NB4 (cell line): ENCODE results near the gene LETM1.

Source experiments
- DNase-seq: peaks from one replicate; pipeline ENCODE4 v3.0.0; 2010; ENCODE audit warnings: low read depth
- H3K4me3 ChIP-seq: one replicate; pipeline ENCODE4 v1.5.1; 2011; ENCODE audit warnings: mild to moderate bottlenecking, low read depth, low read length, moderate library complexity
- MYC ChIP-seq: IDR thresholded peaks from 2 replicates; pipeline ENCODE4 v1.6.1; 2011; ENCODE audit warnings: low read depth, low read length
- POLR2A ChIP-seq: IDR thresholded peaks from 2 replicates; pipeline ENCODE4 v1.6.1; 2011; ENCODE audit warnings: mild to moderate bottlenecking; ENCODE audit not compliant: insufficient read length; ENCODE audit errors: extremely low read depth
- TF ChIP-seq, protein P1 (sequence below): IDR thresholded peaks from one replicate; pipeline ENCODE4 v1.5.1; 2012; ENCODE audit warnings: low read depth, low read length
- TF ChIP-seq, protein P2 (sequence below): IDR thresholded peaks from 2 replicates; pipeline ENCODE4 v1.6.1; 2011; ENCODE audit warnings: low read depth, low read length

Gene LETM1

DNA sequence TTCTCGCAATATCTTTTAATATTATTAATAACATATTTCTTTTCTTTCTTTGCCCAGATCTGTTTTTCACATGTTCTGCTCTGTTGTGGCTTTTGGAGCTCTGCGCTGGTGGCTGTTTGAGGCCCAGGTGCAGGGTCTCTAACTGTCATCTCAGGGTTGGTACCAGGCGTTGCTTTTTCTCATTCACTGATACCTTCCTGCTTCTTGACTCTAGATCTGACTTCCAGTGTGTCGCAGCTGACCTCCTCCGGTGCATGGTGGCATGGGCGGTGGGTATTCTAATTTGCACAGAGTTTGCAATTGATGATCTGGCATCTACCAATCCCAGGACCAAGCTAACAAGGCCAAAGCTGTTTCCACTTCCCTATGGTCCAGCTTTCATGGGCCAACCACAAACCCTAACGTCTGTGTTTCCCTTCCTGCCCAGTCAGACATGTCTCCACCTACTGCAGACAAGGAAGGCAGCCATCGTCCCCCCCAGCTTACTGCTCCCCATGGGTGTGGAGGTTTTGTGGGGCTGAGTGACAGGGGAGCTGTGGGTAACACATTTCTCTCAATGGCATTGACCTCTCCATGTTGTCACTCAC, 25.2 kb downstream of the LETM1 start:
- peak; percentile 46 for DNase-seq
- TF ChIP-seq MYC: no peak
- TF ChIP-seq, protein P1, sequence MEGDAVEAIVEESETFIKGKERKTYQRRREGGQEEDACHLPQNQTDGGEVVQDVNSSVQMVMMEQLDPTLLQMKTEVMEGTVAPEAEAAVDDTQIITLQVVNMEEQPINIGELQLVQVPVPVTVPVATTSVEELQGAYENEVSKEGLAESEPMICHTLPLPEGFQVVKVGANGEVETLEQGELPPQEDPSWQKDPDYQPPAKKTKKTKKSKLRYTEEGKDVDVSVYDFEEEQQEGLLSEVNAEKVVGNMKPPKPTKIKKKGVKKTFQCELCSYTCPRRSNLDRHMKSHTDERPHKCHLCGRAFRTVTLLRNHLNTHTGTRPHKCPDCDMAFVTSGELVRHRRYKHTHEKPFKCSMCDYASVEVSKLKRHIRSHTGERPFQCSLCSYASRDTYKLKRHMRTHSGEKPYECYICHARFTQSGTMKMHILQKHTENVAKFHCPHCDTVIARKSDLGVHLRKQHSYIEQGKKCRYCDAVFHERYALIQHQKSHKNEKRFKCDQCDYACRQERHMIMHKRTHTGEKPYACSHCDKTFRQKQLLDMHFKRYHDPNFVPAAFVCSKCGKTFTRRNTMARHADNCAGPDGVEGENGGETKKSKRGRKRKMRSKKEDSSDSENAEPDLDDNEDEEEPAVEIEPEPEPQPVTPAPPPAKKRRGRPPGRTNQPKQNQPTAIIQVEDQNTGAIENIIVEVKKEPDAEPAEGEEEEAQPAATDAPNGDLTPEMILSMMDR: no peak
- TF ChIP-seq POLR2A: no peak
- TF ChIP-seq, protein P2, sequence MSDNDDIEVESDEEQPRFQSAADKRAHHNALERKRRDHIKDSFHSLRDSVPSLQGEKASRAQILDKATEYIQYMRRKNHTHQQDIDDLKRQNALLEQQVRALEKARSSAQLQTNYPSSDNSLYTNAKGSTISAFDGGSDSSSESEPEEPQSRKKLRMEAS: no peak
- H3K4me3 ChIP-seq: no peak overlapping the region

DNA sequence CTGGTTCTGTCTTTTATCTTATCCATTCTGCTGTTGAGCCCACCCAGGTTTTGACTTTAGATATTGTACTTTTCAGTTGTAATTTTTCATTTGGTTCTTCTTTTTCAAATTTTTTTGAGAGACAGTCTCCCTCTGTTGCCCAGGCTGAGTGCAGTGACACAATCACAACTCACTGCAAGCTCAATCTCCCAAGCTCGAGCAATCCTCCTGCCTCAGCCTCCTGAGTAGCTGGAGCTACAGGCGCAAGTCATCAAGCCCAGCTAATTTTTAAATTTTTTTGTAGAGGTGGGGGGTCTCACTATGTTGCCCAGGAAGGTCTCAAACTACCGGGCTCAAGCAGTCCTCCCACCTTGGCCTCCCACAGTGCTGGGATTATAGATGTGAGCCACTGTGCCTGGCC, 25.7 kb downstream of the LETM1 start:
- no peak overlapping the region for H3K4me3 ChIP-seq
- DNase-seq: no peak
- TF ChIP-seq POLR2A (no peak), MYC (no peak)
- TF ChIP-seq, protein P2: no peak
- TF ChIP-seq, protein P1: no peak

DNA sequence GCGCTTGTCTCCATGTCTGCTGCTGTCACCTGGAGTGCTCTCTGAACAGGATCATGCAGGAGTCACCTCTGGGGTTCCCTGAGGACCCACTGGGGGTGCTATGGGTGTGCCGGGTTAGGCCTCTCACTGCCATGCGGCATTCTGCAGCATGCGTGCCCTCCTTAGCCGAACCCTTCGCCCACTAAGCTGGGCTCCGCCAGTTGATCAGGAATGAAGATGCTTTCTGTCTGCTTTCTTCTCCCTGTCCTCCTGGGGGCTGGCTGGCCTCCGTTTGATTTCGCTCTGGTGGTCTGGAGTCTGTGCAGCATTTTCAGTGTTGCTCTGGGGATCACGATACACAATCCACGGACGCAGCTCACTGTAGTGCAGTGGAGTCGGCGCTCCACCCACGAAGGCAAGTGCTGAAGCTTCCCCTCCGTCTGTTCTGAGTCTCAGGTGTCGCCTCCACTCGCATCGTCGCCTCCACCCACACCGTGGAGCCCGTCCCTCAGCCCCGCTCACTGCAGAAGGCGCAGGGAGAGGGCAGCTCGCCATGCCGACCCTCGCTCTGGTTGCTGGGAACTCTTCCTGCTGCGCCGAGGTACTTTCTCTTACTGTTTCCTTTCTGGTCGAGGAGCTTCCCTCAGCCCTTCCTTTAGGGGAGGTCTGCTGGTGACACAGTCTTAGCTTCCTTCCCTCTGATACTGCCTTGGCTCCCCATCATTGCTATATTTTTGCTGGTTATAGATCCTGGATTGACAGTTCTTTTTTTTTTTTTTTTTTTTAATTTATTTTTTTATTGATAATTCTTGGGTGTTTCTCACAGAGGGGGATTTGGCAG, 29.2 kb downstream of the LETM1 start:
- TF ChIP-seq POLR2A (no peak), MYC (no peak)
- TF ChIP-seq, protein P1: no peak
- TF ChIP-seq, protein P2: no peak
- H3K4me3 ChIP-seq: no peak overlapping the region
- DNase-seq: no peak

DNA sequence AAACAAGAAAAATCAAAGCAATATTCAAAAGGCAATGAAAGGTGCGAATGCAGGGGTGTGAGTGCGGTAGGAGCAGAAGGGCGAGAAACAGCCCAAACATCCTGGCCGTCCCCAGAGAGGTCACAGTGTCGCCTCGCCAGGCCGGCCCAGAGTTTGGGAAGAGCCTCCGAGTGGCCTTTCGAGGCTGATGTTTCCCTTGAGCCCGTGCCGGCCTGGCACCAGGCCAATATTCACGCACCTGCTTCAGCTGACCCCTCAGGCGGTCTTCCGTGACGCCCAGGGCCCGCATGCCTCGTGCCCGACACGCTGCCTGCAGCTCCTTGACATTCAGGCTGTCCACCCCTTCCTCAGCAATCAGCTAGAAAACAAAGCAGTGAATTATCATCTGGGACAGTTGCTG, 30.6 kb downstream of the LETM1 start:
- TF ChIP-seq, protein P2: no peak
- TF ChIP-seq, protein P1: no peak
- TF ChIP-seq MYC (no peak), POLR2A (no peak)
- DNase-seq: no peak
- no peak overlapping the region for H3K4me3 ChIP-seq

DNA sequence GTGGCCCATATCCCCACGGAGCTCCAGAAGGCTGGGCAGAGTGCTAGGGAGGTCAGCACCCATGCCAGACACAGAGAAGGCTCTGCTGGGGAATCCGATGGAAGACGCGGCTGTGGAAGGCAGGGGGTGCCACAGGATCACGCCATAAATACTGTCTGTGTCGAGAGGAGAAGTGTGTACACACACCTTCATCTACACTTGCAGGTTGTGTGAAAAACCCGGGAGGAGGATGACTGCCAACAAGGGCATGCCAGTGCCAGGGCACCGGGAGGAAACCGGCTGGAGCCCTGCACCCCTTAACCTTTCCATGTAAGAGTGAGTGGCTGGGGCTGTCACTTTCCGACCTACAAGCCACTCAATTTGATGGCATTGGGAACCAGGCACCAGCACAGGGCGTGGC, 31.2 kb downstream of the LETM1 start:
- DNase-seq: no peak
- TF ChIP-seq POLR2A: no peak
- TF ChIP-seq, protein P1: no peak
- no peak for TF ChIP-seq MYC
- TF ChIP-seq, protein P2: no peak
- no peak overlapping the region for H3K4me3 ChIP-seq
